Keratinocyte (primary cell): Measurements from ENCODE around the gene CBARP. TPM values are rescaled to one million over a fixed set of nuclear protein-coding genes. Genes with fewer than 3 reads are reported as not detected.

ENCODE experiments used
- DNase-seq: peaks from one replicate; pipeline ENCODE4 v3.0.0-alpha.2; 2011; ENCODE audit warnings: low read depth, missing footprints, low spot score
- FAIRE-seq: peaks from 2 replicates; lab custom pipeline; 2011; peaks lifted over from hg19 to GRCh38; lab: Jason Lieb, UNC
- H2AFZ ChIP-seq: 2 replicates; pipeline ENCODE4 v1.6.0; 2012; ENCODE audit warnings: low read length, control low read depth, inconsistent platforms; ENCODE audit not compliant: control insufficient read depth
- H3K27ac ChIP-seq: 2 replicates; pipeline ENCODE4 v1.5.1; 2011; ENCODE audit warnings: low read length; ENCODE audit not compliant: control insufficient read depth, insufficient read depth
- H3K27me3 ChIP-seq: 3 replicates; pipeline ENCODE4 v1.6.0; 2011; ENCODE audit warnings: low read length; ENCODE audit not compliant: control insufficient read depth, insufficient read depth; ENCODE audit errors: extremely low read depth
- H3K36me3 ChIP-seq, 2 experiments: 2 replicates in 1 of 2; 3 replicates in 1 of 2; pipeline ENCODE4 v1.5.1; 2011; ENCODE audit warnings: low read length in 2 of 2, mild to moderate bottlenecking in 1 of 2; ENCODE audit not compliant: control insufficient read depth in 2 of 2, insufficient read depth in 2 of 2; ENCODE audit errors: extremely low read depth in 1 of 2
- H3K4me1 ChIP-seq: 3 replicates; pipeline ENCODE4 v1.5.1; 2011; ENCODE audit warnings: low read length; ENCODE audit not compliant: control insufficient read depth, insufficient read depth; ENCODE audit errors: extremely low read depth
- H3K4me2 ChIP-seq: 3 replicates; pipeline ENCODE4 v1.6.0; 2011; ENCODE audit warnings: low read depth, low read length; ENCODE audit not compliant: control insufficient read depth, insufficient read depth; ENCODE audit errors: extremely low read depth
- H3K4me3 ChIP-seq, 3 experiments: fragments of 200-600 bp in 1 of 3; sonication (generic) in 1 of 3; 2 replicates in 2 of 3; 3 replicates in 1 of 3; pipeline ENCODE4 v1.5.1; 2011 to 2016; ENCODE audit warnings: low read length in 3 of 3, mild to moderate bottlenecking in 3 of 3, control low read depth in 2 of 3, inconsistent platforms in 1 of 3, low read depth in 1 of 3, mixed read lengths in 1 of 3, mixed run types in 1 of 3, moderate library complexity in 1 of 3; ENCODE audit not compliant: control insufficient read depth in 2 of 3, insufficient read depth in 2 of 3; ENCODE audit errors: extremely low read depth in 1 of 3
- H3K79me2 ChIP-seq: 2 replicates; pipeline ENCODE4 v1.6.0; 2012; ENCODE audit warnings: low read length; ENCODE audit not compliant: control insufficient read depth, insufficient read depth
- H3K9ac ChIP-seq: 3 replicates; pipeline ENCODE4 v1.6.0; 2011; ENCODE audit warnings: low read length; ENCODE audit not compliant: control insufficient read depth, insufficient read depth; ENCODE audit errors: extremely low read depth
- H3K9me1 ChIP-seq: 3 replicates; pipeline ENCODE4 v1.6.0; 2011; ENCODE audit warnings: low read length; ENCODE audit not compliant: control insufficient read depth, insufficient read depth; ENCODE audit errors: extremely low read depth
- H3K9me3 ChIP-seq: 2 replicates; pipeline ENCODE4 v1.5.1; 2012; ENCODE audit warnings: low read depth, low read length; ENCODE audit not compliant: control insufficient read depth
- H4K20me1 ChIP-seq: 3 replicates; pipeline ENCODE4 v1.6.0; 2011; ENCODE audit warnings: low read length; ENCODE audit not compliant: control insufficient read depth, insufficient read depth; ENCODE audit errors: extremely low read depth
- EZH2 ChIP-seq: IDR thresholded peaks from one replicate; pipeline ENCODE4 v1.6.1; 2012; ENCODE audit warnings: inconsistent platforms, mild to moderate bottlenecking, low read length, moderate library complexity
- dilution Hi-C: fragments of 300-500 bp; cut with MboI; formaldehyde crosslinking; loops from one replicate; pipeline ENCODE4 v1.7.0; 2020; ENCODE audit warnings: low sequenced_read_pairs; ENCODE audit not compliant: extremely low pct_ligation_motif_present
- polyA plus RNA-seq, 5 experiments: library from polyadenylated mRNA; depleted of rRNA in 3 of 5; stranded (reverse) in 3 of 5; stranded (forward) in 1 of 5; unstranded in 1 of 5; fragments of >200 nt; gene quantifications; 1 replicate in 1 of 5; 2 replicates in 3 of 5; 3 replicates in 1 of 5; pipeline versions ENCODE4 v1.2.1 to v1.2.3, GENCODE V29; 2011 to 2012; ENCODE audit warnings: missing spikeins in 2 of 5, low read depth in 1 of 5, low replicate concordance in 1 of 5
- TF ChIP-seq, protein P1 (sequence below), 3 experiments: IDR thresholded peaks in 1 of 3; conservative IDR thresholded peaks in 1 of 3; optimal IDR thresholded peaks in 1 of 3; 2 replicates in 2 of 3; 3 replicates in 1 of 3; pipeline versions ENCODE3 to v1.5.1; 2011; ENCODE audit warnings: low read length in 3 of 3, mild to moderate bottlenecking in 3 of 3, moderate library complexity in 2 of 3, control low read depth in 1 of 3, inconsistent platforms in 1 of 3; ENCODE audit not compliant: insufficient read depth in 2 of 3; ENCODE audit errors: extremely low read depth in 1 of 3

CBARP gene
- polyA plus RNA-seq, 1 donor (not counting 4 experiments of a cell fraction or from before 2014, with no cell fraction given): 0.93 TPM

DNA sequence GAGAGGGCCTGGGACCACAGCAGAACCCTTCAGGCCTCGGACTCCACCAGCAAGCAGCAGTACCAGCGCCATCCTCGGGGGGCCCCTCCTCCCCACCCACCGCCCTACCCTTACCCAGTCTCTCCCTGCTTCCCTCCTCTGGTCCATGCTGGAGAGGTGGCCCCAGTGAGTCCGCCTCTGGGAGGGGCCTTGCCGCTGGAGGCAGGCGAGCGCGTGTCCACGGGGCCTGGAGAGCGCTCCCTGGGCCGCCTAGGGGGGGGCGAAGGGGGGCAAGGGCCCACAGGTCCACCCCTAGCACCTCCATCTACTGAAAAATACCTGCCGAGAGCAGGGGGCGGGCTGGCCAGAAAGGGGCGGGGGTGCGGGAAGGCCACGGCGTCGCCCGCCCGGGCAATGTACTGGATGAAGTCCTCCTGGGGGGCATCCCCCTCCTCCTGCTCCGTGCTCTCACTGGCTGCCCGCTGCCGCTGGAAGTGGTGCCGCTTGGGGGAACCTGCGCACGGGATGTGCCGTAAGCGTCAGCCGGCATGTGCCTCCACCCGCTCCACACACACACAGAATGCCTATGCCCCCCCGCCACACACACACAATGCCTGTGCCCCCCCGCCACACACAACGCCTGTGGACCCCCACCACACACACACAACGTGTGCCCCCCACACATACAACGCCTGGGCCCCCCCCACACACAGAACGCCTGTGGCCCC is 6.9 kb downstream of the CBARP start:
- no peak for FAIRE-seq
- no peak overlapping the region for H3K27ac ChIP-seq
- no peak for DNase-seq
- H3K9me3 ChIP-seq: no peaks in the 10 kb centered on the region
- no peaks in the 10 kb centered on the region for H3K9me1 ChIP-seq
- peaks cover 2% of the 10 kb centered on the region for H4K20me1 ChIP-seq
- no peaks in the 10 kb centered on the region for H3K79me2 ChIP-seq
- no peak overlapping the region for H3K4me3 ChIP-seq
- no peaks in the 10 kb centered on the region for H3K27me3 ChIP-seq
- no peak overlapping the region for H3K4me2 ChIP-seq
- TF ChIP-seq, protein P1, sequence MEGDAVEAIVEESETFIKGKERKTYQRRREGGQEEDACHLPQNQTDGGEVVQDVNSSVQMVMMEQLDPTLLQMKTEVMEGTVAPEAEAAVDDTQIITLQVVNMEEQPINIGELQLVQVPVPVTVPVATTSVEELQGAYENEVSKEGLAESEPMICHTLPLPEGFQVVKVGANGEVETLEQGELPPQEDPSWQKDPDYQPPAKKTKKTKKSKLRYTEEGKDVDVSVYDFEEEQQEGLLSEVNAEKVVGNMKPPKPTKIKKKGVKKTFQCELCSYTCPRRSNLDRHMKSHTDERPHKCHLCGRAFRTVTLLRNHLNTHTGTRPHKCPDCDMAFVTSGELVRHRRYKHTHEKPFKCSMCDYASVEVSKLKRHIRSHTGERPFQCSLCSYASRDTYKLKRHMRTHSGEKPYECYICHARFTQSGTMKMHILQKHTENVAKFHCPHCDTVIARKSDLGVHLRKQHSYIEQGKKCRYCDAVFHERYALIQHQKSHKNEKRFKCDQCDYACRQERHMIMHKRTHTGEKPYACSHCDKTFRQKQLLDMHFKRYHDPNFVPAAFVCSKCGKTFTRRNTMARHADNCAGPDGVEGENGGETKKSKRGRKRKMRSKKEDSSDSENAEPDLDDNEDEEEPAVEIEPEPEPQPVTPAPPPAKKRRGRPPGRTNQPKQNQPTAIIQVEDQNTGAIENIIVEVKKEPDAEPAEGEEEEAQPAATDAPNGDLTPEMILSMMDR (optimal IDR thresholded peaks at IDR 0.05 in 1 of 3, IDR thresholded peaks at IDR 0.05 in 1 of 3, conservative IDR thresholded peaks at IDR 0.05 in 1 of 3; ENCODE audit: extremely low read depth in 1 of 3, insufficient read depth in 2 of 3, low read length in 3 of 3): peak in 1 of 3 experiments; percentile 1
- no peak for TF ChIP-seq EZH2
- no peak overlapping the region for H2AFZ ChIP-seq
- dilution Hi-C loops: no loop called here
- peaks cover 15% of the 10 kb centered on the region for H3K4me1 ChIP-seq
- H3K9ac ChIP-seq: no peak overlapping the region
- peaks cover 9 to 18% of the 10 kb centered on the region in 2 experiments for H3K36me3 ChIP-seq

DNA sequence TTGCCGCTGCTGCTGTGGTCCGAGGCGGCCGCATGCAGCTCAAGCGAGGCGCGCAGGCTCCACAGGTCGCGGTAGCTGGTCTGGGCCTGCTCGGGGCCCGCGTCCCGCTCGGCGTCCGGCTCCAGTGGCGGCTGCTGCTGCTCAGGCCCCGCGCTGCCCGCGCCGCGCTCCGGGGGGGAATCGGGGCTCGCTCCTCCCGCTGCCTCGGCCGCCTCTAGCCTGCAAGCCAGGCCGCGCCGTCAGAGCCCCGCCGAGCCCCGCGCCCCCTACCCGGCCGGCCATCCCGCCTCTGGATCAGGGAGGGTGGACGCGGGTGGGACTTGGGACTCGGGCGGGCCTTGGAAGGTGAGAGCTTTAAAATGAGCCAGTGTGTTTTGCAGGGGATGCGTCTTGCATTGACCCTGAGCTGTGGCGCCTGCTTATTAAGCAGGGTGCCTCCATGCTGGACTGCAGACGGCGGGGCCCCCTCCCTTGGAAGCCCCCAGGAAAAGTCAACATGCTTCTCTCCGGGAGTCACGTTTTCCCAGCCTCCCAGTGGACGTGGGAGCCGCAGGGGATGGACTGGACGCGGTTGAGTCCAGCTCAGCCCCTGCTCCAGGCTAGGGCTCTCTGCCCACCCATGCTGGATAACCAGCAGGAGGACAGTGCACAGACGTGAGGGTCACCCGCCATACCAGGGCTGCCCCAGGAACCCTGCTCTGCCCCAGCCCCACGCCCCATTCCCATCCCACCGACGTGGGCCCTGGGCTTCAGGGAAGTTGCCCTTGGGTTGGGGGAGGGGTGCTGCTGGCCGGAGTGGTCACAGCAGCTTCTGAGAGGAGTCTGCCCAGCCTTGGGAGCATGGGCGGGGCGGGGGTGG is 7.7 kb downstream of the CBARP start:
- FAIRE-seq (no peak), DNase-seq (no peak)
- no peaks in the 10 kb centered on the region for H3K9me1 ChIP-seq
- TF ChIP-seq EZH2: no peak
- TF ChIP-seq, protein P1 (optimal IDR thresholded peaks at IDR 0.05 in 1 of 3, IDR thresholded peaks at IDR 0.05 in 1 of 3, conservative IDR thresholded peaks at IDR 0.05 in 1 of 3; ENCODE audit: extremely low read depth in 1 of 3, insufficient read depth in 2 of 3, low read length in 3 of 3): no peak
- no peak overlapping the region for H3K4me2 ChIP-seq
- H3K9ac ChIP-seq: no peak overlapping the region
- H3K36me3 ChIP-seq: peaks cover 9 to 22% of the 10 kb centered on the region in 2 experiments
- peaks cover 2% of the 10 kb centered on the region for H4K20me1 ChIP-seq
- no peak overlapping the region for H3K4me3 ChIP-seq
- H2AFZ ChIP-seq: no peak overlapping the region
- H3K79me2 ChIP-seq: no peaks in the 10 kb centered on the region
- no peak overlapping the region for H3K27ac ChIP-seq
- no peaks in the 10 kb centered on the region for H3K27me3 ChIP-seq
- dilution Hi-C loops: no loop called here
- no peaks in the 10 kb centered on the region for H3K9me3 ChIP-seq
- H3K4me1 ChIP-seq: peaks cover 15% of the 10 kb centered on the region
